CD4-positive, alpha-beta T cell treated with Interleukin-6 for 4 hours (primary cell): ENCODE results near the gene MAGEA4.

Source experiments
- DNase-seq: peaks from one replicate; pipeline ENCODE4 v3.0.0-alpha.2; 2020; ENCODE audit warnings: mixed read lengths

Gene MAGEA4

DNA sequence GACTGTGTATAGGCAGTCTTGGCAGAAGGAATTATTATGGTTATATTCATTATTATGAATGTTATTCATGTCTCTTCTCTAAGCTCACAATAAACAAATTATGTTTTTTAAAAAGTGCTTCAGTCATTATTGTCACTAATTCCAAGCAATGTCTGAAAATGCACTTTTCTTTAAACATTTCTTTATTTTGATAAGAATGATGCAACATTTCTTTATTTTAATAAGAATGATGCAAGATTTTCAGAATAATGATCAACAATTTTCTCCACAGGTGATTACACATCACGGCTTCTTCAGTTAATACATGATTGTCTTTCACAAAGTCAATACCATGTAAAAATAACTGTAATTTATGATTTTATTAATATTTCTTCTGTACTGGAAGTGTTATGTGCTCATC, 22.7 kb downstream of the MAGEA4 start:
- no peak for DNase-seq

DNA sequence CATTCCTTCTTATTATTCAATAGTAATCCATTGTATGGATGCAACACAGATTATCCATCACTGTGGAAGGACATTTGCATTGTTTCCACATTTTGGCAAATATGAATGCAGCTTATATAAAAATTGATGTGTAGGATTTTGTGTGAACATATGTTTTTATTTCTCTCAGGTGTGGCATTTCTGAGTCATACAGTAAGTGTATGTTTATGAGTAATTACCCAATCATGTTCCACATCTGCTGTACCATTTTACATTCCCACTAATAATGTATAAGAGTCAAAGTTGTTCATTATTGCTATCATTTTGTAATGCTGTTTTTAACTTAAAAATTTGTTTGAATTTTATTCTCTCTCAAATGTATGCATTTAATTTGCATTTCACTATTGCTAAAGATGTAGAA, 25.5 kb downstream of the MAGEA4 start:
- DNase-seq: no peak

DNA sequence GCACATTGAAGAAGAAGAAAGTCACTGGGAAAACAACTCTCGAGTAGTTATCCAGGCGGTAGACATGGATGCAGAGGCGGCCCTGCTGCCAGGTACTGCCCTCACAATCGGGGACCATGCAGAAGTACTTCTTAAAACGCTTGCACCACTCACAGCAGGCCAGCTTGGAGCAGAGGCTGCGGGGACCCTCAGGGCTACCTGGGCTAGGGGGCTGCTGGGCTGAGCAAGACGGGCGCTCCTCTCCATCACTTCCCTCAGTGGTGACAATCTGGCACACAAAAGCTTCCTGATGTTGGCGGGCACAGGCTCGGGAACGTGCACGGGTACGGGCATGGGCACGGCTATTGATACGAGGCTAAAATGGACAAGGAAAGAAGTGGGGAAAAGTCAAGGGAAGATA, 42.0 kb downstream of the MAGEA4 start:
- DNase-seq: no peak

DNA sequence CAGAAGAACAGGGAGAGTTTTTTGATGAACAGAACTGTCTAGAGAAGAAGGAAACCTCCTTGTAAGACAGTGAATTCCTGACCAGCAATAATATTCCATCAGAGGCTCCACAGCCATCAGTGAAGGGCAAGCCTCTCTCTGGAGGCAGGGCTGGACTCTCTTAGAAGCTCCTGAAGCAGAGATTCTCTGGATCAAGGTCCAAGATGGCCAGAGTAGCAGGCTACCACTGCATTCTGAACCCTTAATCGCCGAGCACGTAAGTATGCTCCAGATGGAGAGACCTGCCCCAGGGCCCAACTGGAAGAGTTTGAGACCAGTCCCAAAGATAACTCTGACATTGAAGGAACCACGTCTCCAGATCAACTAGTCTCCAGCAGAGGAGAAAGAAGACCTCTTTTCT, 45.4 kb downstream of the MAGEA4 start:
- DNase-seq: no peak

DNA sequence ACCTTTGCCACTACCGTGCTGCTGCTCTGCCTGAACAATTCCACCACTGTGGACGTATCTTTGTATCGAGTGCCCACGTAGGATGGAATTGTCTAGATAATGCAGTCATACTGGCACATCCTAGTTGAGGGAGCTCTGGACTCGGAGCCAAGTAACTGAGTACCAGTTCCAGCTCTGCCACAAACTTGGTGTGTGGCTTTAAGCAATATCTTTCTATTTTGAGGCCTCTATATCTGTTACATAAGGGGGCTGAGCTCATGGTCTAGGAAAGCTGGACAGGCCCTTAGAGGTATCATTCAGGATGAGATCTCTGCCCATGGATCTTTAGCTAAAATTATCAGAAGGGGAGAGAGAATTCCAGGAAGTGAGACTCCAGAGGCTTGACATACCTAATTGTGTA, 49.3 kb downstream of the MAGEA4 start:
- DNase-seq: no peak

DNA sequence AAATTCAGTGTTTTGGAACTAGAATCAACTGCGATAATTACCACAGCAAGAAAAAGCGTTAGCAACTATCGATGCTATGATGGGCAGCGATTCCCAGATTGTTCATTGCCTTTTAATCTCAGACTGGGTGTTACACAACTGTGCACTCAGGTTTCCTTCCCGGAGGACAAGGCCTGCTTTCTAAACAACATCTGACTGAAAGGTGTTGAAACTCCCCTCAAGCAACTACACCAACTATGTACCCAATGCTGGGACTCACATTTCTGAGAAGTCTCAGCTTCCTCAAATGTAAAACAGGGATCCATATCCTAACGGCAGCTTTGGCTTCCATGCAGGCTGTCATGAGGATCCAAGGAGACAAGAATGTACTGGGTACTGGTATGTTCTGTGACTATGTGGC, 53.5 kb downstream of the MAGEA4 start:
- DNase-seq: no peak

DNA sequence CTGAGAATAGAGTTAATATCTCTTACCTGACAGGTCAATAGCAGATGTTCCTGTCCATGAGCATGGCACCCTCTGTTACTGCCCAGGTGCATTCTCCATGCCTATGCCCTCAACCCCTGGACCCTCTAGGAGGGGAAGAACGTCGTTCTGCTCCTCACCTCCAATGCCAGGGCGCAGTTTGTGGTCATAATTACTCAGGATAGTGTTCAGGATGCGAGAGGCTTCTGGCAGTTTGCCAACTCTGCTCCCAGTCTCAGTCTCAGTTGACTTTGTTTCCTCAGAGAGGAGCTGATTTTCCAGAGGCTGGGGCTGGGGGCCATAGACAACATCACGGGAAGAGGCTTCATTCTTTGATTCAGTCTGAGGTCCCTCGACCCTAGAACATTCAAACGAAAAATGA, 57.3 kb downstream of the MAGEA4 start:
- DNase-seq: no peak

DNA sequence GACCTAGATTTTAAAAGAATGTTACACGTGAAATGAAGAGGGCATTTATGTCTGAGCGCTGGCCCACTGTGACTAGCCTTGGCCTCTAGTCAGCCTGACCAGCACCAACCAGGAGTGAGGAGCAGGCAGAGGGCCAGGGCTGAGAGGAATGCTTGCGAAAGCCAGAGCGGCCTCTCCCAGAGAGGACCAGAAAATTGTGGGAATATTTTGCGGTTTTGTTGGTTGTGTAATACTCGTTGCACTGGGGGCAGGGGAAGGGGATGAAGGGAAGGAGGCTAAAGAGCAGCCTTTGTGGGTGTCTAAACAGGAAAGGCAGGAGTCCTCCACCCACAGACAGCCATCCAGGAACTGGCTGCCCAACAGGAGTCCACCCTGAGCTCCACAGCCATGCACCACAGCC, 58.0 kb downstream of the MAGEA4 start:
- DNase-seq: no peak

DNA sequence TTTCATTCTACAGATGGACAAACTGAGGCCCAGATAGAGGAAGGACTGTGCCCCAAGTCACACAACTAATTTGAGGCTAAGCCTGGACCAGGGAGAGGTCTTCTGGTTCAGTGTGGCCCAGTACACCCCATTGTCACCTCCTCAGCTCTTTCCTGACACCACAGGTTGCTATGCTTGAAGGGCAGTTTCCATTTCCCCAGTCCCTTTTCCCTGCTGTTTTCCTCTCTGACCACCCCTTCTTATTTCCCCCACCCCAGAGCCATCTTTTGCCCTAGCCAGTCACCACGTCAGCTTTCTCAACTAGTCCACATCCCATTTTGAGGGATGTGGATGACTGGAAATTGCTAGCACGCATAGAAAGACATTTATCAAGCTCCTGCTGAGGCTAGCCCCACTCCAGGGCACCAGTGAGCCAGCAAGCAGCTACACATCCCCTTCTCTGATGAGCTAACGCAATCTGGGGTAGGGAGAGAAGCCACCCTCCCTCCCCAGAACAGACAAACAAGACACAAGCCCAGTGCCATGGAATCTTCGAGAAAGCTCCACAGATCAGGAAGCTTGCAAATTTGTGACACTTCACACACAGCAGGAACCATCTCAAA, 60.5 kb downstream of the MAGEA4 start:
- no peak for DNase-seq

DNA sequence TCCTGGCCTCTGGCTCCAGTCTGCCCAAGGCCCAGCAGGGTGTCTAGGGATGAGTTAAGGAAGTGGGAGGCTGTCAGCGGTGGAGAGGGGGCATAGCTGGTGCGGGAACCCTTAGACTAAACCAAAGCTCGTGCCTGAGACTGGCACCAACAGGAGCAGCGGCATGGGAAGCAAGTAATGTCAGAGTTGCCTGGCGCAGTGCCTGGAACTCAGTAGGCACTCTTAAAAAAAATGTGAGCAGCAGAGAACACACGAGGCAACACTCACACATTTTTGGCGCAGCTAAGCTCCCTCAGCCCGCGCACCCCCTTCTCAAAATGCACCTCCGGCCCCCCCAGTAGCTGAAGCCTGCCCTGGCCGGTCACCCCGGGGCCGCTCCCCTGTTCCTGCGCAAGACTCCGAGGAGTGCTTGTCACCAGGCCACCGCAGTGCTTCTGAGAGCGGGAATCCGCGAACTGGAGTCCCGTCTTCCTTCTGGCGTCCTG, 61.2 kb downstream of the MAGEA4 start:
- DNase-seq: no peak
